Activated CD4-positive, alpha-beta T cell treated with anti-CD3 and anti-CD28 coated beads, Interleukin-2, amount 50 U/mL, for 16 hours (primary cell): ENCODE measurements around the gene MPC1L.
A peak's percentile ranks its signal among the peaks of the same experiment; 100 is the strongest.
"Not testable (repeated sequence)": the region's sequence is repeated elsewhere in the genome, so short reads cannot be mapped to it uniquely, and the experiment has no call there.

Experiments
- DNase-seq: peaks from one replicate; pipeline ENCODE4 v3.0.0-alpha.2; 2020

The MPC1L gene

DNA sequence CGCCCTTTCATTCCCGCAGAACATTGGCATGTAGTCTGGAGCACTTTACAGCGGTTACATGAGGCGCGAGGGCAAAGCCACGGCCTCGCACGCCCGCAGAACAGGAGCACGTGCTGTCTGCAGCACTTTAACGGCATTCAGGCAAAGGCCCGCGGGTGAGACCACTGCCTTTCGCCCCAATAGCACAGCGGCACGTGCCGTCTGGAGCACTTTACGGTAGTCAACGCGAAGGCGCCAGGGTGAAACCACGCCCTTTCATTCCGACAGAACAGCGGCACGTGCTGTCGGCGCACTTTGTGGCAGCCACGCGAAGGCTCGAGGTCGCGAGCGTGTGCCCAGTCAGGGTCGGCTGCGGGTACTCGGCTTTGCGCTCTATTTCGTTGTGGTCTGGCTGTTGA is at the start of gene MPC1L:
MPC1L (plus strand) TSS at position 290 of the 398 bp plus-strand sequence. CDS start 138 bp downstream, outside the sequence.
- no peak for DNase-seq

DNA sequence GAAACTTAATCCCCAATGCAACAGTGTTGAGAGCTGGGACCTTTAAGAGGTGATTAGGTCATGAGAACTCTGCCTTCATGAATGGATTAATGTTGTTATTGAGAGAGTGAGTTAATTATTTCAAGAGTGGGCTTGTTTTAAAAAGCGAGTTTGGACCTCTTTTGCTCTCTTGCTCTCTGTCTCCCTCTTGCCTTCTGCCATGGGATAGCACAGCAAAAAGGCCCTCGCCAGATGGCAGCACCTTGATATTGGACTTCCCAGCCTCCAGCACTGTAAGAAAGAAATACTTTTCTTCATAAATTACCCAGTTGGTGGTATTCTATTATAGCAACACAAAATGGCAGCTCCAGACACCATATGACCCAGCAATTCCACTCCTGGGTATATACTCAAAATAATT is 49.5 kb upstream of the MPC1L start:
- peak; percentile 42 for DNase-seq

DNA sequence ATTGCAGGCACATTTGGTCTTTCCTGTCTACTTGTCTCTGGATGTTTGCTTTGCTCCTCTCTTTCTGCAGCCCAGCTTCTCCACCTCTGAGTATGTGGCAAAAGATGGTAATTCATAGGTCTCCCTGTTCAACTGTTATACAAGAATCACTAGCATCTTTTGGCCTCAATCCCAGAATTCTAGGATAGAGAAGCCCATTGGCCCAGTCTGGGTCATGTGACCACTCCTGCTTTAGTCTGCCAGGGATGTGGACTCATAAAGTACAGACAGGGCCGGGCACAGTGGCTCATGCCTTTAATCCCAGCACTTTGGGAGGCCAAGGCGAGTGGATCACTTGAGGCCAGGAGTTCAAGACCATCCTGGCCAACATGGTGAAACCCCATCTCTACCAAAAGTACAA is 47.8 kb upstream of the MPC1L start:
- not testable (repeated sequence) for DNase-seq

DNA sequence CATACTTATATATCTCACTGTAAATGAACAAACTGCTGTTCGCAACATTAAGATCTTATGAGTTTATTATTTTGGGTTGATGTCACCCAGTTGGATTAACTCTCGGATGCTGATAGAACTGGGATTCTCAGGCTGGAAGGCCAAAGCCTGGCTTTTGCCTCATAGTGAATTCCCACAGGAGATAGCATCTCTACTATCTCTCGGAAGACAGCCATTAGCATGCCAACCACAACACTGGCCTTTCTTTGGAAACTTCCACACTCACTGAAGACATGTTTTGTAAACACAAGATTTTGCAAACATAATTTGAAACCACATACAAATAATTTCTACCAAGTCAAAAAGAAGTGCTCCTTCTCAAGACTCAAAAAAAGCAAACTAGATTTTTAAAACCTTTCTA is 46.9 kb upstream of the MPC1L start:
- DNase-seq, result no peak

DNA sequence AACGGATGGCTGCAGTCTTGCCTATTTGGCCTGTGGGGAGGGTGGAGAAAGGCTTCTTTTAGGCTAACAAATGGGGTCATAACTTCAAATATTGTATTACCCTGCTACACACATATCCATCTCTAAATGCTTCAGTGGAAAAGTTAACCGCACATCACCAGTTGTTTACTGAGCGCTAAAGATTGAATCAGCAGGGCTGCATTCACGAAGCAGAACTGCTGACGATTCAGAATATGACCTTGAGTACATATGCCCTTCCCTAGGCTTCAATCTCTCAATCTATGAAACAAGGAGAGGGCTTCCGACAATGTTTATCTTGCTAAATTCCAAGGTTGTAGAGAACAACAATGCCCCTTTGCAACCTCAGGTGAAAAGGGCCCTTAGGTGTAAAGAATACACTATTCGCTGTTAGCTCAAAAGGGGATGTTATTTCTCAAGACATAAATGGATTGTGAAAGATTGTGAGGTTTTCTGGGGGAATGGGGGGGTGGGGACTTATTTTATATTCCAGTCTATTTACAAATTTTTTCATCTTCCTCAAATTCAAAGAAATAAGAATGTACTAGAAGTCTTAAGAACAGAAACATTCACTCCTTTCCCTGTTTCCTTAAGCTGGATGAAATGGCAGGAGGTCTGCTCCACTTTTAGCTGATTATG is 45.1 kb upstream of the MPC1L start:
- DNase-seq, result no peak

DNA sequence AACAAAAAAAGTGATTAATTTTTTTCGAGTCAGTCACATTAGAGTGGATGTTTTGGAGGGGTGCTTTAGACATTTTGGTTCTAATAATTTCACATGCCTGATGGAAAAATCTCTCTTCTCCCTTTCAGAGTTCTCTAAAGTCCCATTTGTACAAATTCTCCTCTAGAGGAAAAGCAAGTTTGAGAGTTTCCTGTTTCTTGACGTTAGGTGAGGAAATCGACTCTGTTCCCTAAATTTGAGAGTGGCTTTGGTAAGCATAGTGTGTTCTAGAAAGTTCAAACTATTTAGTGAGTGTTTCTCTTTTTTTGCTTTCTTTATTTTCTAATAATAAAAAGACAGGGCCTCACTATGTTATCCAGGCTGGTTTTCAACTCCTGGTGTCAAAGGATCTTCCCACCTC is 44.1 kb upstream of the MPC1L start:
- no peak for DNase-seq

DNA sequence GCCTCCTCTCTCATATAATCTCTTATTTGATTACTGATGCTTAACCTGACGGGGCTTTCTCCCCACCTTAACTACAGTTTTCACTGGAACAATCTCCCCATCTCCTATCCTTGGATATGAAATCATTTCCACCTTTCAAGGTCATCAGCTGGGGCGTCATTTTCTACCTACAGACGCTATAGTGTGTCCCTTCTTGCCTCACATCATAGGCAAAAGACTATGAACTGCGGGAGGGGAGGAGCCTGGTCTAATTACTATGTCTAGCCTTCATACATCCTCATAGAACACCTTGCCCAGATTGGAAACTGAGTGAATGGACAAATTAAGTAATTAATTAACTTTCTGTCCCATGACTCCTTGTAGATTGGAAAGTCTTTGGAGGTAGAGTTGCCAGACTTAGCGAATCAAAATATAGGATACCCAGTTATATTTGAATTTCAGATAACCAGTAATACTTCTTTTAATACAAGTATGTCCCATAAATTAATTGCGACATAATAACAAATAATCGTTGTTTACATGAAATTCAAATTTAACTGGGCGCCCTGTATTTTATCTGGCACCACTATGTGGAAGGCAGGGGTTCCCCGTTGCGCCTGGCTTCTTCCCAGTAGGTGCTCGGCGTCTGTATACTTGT is 43.2 kb upstream of the MPC1L start:
- DNase-seq, result no peak

DNA sequence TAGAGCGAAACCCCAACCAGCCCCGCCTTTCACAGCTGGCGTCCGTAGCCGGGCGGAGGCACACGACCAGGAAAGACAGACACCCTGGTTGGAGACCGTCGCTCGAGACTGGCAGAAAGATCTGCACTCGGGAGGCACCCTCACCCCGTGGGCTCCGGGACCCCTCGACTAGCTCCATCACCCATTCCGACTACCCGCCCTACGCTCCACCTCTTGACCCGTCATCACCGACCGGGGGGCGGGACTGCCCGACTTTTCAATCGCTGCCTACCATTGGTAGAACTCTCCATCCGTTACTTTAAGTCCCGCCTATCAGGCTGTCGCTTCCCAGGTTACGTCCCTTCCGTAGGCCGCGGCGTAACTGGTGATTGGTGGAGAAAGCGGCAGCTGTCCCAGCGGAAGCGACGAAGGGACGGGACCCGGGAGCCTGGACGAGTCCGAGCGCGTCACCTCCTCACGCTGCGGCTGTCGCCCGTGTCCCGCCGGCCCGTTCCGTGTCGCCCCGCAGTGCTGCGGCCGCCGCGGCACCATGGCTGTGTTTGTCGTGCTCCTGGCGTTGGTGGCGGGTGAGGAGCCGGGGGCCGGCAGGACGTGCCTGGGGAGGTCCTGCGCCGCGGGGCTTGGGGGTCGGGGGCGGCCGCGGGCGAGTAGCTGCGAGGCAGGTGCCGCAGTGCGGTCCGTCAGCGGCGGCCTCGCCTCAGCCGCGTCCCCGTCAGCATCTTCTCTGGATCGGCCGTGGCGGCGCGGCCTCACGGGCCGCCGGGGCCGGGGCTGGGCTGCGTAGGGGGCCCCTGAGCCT is 42.5 kb upstream of the MPC1L start, which contains the start of gene ATP6AP2:
ATP6AP2 (plus strand) TSS at position 434 of the 799 bp plus-strand sequence; CDS start at position 530, 96 bp downstream.
- DNase-seq, result peak; percentile 94

DNA sequence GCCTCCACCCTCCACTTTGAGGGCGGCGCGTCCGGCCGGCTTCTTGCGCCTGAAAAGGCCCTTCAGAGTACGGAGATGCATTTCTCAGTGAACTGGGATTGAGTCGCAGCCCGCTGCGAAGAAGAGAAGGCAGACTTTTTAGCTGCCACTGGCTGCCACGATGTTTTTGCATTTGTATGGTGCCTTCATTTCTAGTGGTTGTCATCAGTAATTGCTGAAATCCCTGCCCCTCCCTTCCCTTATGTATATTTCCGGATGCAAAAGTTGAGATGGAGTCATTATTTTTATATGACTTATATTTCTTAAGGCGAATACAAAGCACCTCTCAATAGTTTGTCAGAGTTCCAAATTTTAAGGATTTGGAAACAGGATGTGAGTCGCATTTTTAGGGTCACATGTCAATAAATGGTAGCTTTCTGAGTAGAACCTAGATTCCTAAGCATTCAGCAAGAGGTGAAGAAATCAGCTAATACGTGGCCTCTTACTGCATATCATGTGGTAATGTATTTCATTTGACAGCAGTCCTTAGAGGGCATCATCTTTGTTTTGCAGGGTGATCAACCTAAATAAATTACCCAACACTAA is 41.8 kb upstream of the MPC1L start:
- DNase-seq, result peak; percentile 6

DNA sequence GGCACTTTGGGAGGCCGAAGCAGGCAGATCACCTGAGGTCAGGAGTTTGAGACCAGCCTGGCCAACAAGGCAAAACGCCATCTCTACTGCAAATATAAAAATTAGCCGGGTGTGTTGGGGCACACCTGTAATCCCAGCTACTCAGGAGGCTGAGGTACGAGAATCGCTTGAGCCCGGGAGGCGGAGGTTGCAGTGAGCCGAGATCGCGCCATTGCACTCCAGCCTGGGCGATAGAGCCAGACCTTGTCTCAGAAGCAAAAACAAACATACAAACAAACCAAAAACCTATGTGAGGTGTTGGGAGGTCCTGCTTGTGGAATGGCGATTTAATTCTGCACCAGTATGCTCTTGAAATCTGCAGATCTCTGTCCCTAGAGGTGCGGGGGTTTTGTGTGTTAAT is 41.0 kb upstream of the MPC1L start:
- not testable (repeated sequence) for DNase-seq

DNA sequence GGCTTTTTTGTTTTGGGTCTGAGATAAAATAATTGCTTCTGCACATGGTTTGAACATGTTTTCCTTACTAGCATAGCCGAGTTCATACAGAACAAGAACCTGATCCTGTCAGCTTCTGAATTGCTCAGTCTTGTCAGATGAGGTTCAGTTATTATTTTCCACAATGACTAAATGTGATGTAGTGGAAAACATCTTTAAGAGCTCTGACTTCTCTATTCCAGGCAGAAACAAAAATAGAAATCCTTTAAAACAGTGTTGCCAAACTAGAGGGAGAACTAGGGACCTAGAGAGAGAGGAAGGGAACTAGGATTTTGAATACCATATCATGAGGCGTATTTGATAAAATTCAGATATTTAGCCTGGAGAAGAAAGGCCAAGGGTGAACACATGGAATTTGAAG is 40.4 kb upstream of the MPC1L start:
- no peak for DNase-seq

DNA sequence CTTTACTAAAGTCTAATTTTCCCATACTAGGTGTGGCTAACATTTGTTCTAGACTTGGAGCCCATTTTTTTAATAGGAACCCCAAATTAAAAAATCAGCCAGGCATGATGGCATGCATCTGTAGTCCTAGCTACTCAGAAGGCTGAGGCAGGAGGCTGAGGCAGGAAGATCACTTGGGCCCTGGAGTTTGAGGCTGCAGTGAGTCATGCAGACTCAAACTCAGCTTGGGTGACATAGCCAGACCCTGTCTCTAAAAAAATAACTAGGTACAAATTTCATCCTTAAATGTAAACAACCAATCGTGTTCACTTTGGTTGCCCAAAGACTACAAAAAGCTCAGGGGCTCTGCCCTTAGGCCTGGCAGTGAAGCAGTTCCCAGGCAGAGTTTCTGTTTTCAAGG is 35.6 kb upstream of the MPC1L start:
- DNase-seq, result not testable (repeated sequence)

DNA sequence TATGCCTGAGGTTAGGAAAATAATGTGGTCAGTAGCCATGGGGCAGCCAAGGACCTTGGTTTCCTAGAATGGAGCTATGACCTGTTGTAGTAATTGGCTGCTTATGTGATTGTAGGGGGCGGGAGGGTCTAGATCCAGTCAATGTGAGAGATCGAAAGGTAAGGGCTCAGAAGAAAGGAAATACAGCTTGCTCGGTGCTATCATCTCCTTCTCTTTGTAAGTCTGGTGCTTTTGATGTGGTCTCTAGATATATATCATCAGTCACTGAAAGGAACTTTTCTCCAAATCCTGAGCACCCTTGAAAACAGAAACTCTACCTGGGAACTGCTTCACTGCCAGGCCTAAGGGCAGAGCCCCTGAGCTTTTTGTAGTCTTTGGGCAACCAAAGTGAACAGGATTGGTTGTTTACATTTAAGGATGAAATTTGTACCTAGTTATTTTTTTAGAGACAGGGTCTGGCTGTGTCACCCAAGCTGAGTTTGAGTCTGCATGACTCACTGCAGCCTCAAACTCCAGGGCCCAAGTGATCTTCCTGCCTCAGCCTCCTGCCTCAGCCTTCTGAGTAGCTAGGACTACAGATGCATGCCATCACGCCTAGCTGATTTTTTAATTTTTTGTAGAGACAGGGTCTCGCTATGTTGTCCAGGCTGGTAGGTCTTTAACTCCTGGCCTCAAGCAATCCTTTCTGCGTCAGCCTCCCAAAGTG is 33.5 kb upstream of the MPC1L start:
- peak; percentile 74 for DNase-seq

DNA sequence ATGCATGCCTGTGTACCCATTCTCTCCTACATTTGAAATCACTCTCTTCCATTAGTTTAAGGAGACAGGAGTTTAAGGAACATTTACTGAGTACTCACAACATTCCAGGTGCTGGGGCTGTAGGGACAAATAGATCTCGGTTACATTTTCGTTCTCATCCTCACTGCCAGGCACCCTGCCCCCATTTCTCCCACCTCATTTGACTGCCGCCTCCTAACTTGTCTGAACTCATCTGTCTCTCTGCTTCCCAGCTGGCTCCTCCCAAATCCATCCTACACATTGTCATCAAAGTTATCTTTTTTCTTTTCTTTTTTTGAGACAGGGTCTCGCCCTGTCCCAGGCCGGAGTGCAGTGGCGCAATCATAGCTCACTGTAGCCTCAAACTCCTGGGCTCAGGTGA is 19.8 kb upstream of the MPC1L start:
- no peak for DNase-seq

DNA sequence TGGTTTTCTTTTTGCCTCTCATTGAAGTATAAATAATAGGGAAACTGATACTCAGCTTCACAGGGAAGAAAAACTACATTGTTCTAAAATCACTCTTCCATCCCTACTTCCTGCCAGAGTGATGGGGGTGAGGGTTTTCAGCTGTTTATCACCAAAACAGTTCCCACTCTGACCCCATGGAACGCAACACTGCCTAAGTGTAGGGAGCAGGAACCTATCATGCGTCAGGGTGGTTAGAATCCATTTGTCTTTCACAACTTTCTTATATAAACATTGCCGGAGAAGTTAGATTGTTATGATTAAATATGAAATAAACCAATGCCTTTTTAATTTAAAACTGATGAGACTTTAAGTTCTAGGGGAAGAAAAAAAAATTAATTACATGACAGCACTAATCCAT is 15.8 kb upstream of the MPC1L start:
- DNase-seq, result no peak

DNA sequence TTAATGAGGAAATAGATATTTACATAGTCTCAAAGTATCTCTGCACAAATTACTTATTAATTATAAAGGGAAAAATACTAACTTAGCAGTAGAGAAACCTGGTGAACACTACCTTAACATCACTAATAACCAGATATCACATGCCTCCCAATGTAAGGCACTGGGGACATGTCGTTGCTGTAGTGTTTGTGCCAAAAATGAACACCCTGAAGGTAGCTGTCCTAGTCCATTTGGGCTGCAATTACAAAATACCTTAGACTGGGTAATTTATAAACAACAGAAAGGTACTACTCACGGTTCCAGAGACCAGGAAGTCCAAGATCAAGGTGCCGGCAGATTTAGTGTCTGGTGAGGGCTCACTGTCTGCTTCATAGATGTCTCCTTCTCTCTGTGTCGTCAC is 10.7 kb upstream of the MPC1L start:
- no peak for DNase-seq

DNA sequence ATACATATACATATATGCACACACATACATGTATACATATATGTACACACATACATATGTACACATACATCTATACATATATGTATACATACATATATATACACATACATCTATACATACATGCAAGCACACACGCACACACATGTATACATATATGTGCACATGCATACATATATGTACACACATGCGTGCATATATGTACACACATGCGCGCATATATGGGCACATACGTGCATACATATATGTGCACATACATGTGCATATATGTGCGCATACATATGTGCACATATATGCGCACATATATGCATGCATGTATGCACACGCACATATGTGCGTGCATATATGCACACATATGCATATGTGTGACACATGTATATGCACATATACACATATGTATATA is 7.3 kb upstream of the MPC1L start:
- no peak for DNase-seq

DNA sequence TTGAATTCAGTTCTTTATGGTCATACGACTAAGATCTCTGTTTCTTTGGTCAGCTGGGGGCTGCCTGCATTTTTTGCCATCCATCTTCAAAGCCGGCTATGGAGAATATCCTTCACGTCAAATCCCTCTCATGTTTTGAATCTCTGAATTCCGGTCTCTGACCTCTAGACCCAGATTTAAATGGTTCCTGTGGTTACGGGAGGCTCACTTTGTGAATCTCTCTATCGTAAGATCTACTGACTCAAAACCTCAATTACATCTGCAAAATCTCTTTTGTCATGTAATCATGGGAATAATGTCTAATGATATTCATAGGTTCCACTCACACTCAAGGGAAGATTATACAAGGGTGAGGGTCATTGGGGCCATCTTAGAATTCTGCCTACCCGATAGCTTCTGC is 5.7 kb upstream of the MPC1L start:
- DNase-seq, result no peak

DNA sequence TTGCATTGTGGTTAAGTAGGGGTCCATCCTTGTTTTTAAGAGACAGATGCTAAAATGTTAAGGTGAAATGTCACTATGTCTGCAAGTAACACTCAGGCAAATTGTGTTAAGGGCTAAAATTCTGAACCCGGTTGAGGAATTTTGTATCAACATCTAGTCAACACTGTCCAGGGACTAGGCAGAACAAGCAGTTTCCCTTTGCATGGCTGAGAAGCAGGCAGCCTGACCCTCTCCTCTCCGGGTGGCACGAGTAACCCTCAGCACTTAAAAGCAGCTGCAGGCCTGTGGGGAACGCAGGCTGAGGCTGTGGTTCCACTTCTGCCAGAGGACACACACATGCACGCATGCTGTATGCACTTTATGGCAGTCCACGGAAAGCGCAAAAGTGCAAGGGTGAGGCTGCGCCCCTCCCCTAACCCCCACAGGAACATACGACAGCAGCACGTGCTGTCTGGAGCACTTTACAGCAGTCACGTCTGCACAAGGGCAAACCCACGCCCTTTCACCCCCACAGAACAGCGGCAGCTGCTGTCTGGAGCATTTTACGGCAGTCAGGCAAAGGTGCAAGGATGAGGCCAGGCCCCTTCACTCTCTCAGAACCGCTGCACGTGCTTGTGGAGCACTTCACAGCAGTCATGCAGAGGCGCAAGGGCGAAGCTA is 619 bp upstream of the MPC1L start:
- DNase-seq, result no peak

DNA sequence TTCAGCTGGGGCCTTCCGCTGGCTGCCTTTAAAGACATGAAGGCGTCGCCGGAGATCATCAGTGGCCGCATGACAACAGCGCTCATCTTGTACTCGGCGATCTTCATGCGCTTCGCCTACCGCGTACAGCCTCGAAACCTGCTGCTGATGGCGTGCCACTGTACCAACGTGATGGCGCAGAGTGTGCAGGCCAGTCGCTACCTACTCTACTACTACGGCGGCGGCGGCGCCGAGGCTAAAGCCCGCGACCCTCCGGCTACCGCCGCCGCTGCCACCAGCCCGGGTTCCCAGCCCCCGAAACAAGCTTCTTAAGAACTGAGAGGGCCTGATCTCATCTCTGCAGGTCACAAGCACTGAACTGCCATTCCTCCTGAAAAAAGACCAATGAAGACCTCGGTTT is 437 bp downstream of the MPC1L start:
- DNase-seq, result no peak

DNA sequence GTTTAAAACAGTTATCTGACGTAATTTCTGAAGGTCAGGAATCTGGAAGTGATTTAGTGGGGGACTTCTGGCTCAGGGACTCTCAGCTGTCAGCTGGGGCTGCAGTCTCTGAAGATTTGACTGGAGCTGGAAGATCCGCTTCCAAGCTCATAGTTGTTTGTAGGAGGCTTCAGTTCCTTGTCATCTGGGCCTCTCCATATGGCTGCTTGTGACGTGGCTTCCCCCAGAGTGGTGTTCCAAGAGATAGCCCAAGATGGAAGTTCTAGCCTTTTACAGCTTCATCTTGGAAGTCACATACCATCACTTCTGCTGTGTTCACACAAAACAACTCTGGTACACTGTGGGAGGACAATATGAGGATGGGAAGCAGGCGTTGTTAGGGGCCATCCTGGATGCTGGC is 2.1 kb downstream of the MPC1L start:
- DNase-seq, result no peak

DNA sequence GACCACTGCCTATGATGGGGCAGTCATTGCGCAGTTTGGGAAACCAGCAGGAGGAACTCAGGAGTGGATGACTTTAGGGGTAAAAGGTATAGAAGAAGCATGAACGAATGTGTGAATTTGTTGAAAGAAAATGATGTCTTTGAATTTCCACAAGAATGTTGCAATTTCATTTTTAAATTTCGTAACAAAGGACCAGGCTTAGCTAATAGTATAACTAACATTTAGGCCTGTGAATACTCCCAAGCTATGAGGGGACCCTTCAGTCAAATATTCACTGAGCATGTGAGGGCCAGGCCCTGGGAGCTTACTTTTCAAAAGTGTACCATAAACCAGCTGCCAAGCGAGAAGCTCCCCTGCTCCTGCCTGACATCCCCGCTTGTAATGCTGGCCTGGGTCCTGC is 5.3 kb downstream of the MPC1L start:
- DNase-seq, result no peak
